ENCODE data around the gene ZMYND11.
"Not testable (repeated sequence)": the region's sequence is repeated elsewhere in the genome, so short reads cannot be mapped to it uniquely, and the experiment has no call there.

ZMYND11 gene

GRCh38 chr10:282294-283139, 147.3 kb downstream of the ZMYND11 start:
- no peak for DNase-seq

GRCh38 chr10:283140-283479, 147.9 kb downstream of the ZMYND11 start:
- no peak for DNase-seq

DNA sequence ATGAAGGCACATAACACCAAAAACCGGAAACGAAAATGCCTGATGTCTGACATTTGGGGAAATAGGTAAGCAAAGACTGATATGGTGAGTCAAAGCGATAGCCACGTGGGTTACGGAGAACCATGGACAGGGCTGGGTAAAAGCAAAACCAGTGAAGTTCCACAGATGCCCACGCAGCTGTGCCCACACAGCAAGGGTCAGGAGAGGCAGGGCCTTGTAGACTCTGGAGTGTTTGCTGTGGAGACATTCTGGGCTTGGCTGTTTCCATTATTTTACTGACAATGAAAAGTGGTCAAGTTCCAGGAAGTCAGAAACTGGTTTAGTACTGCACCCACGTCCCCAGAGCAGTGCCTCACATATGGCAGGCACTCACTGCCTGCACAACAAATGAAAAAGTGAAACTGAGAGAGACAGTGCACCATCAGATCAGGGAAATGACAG, 148.7 kb downstream of the ZMYND11 start:
- DNase-seq: no peak

DNA sequence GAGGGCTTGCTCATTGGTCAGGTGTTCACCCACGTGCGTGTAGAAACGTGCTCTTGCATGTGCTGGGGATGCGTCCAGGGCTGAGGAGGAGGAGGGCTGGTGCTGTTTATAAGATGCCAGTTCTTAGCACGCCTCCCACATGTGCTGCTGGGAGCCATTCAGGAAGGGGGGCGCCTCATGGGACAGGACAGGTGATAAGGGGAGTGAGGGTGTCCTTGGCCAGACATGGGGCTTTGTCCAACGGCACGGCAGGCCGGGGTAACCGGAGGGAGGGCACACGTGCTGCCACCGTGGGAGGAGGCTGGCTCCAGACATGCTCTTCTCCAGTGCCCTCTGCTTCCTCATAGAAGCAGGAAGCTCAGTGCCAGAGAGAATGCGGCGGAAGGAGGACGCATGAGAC, 150.0 kb downstream of the ZMYND11 start:
- DNase-seq: no peak

GRCh38 chr10:287026-287709, 151.9 kb downstream of the ZMYND11 start:
- no peak for DNase-seq

DNA sequence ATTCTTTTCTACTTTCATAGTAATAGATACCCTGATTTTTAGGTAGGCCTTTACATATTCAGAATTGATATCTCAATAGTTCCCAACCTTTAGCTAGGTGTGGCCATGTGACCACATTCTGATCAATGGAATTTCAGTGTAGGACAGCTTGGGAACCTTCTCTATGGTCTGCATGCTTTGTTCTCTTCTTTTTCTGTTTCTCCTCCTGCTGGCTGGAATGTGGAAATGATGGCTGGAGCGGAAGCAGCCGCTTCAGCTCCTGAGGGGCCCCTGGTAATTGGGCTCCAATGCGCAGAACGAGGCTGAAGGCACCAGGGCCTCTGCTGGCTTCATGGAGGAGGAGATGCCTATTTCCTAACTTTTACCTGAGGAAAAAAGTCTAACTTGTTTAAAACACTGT, 152.6 kb downstream of the ZMYND11 start:
- no peak for DNase-seq

GRCh38 chr10:288316-289200, 153.3 kb downstream of the ZMYND11 start:
- no peak for DNase-seq

DNA sequence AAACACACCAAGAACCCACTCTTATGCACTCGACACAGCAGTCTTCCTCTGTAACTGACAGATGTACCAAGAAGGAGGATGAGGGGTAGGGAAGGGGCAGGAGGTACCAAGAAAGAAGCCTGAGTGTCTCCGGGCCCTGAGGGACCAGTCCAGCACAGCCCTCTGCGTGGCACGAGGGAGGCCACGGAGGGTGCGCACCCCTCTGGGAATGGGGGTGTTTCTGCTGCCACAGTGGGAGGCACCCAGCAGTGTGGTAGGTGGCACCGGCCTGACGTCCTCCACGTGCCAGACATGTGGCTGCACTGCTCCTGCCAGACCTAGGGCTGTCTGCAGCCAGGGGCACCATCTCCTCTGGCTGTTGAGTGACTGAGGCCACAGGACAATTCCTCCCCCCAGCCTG, 154.3 kb downstream of the ZMYND11 start:
- DNase-seq: no peak

DNA sequence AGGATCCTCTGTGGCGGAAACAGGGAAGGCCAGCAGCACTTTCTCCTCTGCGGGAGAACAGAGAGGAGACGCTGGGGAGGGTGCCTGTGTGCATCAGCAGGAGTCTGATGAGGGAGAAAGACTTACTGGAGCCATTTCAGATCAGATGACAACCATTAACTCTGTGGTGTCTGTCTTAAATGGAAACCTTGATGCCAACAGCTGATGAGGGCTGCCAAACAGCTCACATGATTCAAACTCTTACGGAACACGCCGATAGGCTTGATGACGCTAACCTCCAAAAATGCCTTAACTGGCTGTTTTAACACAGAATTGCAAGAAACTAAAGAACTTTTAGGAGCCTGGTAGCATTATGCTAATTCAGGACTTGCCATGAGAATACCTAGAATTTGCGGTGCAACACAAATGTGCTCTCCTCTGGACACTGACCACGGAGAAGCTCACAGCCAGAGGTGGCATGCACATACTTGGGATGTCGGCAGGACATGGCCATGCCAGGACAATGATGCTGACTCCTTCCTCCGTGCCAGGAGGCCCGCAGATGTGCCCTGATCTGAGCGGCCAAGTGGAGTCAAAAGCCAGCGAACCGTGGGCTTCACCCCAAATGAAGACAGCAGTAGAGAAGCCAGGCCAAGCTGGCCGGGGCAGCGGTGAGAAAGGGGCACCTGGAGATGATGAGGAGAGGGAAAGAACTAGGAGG, 154.9 kb downstream of the ZMYND11 start:
- DNase-seq: no peak

DNA sequence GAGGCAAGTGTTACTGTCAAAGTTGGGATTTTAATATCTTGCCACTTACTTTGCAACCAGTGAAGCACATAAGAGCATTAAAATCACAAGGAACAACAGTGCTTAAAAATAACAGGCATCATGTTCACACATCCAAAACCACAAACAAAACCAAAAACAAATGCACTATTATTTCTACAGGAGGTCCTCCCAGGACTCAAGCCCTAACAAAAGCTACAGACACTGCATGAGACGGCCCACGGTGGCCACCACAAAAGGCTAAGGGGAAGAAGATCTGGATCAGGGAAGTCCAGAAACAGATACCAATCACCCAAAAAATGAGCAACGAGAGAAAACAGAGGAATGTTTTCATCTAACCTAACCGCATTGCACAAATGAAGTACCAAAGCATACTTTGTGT, 158.4 kb downstream of the ZMYND11 start:
- DNase-seq: no peak

GRCh38 chr10:297567-297966, 162.3 kb downstream of the ZMYND11 start:
- DNase-seq: no peak

DNA sequence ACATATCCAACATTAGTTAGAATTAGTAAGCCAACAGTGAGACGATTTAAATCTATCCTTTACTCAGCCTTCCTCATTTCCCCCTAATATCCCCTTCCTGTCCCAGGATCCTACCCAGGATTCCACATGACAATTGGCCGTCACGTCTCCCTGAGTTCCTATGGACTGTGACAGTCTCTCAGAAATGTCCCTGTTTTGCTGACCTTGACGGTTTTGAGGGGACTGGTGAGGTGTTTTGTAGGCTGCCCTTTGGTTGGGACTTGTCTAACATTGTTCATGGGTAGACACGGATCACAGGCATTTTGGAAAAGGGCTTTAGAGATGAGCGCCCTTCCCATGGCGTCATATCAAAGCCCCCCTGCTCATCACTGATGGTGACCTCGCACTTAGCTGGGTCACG, 162.8 kb downstream of the ZMYND11 start:
- no peak for DNase-seq

DNA sequence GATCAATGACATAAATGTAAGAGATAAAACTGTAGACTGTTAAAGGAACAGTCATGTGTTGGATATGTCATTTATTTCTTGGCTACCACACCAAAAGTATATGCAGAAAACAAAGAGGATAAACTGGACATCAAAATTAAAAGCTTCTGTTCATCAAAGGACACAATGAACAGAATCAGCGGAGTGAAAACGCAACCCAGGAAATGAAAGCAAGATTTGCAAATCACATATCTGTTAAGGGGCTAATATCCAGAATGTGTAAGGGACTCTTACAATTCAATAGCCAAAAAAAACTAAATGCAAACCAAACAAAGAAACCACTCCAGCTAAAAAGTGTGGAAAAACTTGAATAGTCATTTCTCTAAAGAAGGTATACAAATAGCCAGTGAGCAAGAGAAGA, 164.3 kb downstream of the ZMYND11 start:
- no peak for DNase-seq

DNA sequence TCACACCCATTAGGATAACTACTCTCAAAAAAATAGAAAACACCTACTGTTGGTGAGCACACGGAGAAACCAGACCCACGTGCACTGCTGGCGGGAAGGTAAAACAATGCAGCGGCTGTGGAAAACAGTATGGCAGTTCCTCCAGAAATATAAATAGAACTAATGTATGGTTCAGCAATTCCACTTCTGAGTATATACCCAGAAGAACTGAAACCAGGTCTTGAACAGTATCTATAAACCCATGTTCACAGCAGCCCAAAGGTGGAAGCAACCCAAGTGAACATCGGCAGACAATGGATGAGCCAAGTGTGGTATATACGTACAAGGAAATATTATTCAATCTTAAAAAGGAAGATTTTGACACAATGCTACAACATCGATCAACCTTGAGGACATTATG, 164.7 kb downstream of the ZMYND11 start:
- no peak for DNase-seq

- DNase-seq: not testable (repeated sequence)
These were observed 165.3 kb downstream of the ZMYND11 start for GRCh38 chr10:300580-300979.

GRCh38 chr10:301536-301935, 166.3 kb downstream of the ZMYND11 start:
- DNase-seq: no peak

All from amygdala (tissue), 56 donors.